GM19372 (cell line): ENCODE data around the gene ZNG1C.
"Not testable (repeated sequence)": the region's sequence is repeated elsewhere in the genome, so short reads cannot be mapped to it uniquely, and the experiment has no call there.

Experiments used
- ATAC-seq: cut with Tn5 transposase; IDR thresholded peaks from one replicate; pipeline ENCODE4 v1.9.1; 2021; ENCODE audit warnings: mild to moderate bottlenecking, low read depth, moderate library complexity; ENCODE audit not compliant: unreplicated experiment

The ZNG1C gene

GRCh38 chr9:68342265-68343025, 100.7 kb downstream of the ZNG1C start:
- ATAC-seq = peak; percentile 94

GRCh38 chr9:68343242-68343641, 101.5 kb downstream of the ZNG1C start:
- not testable (repeated sequence) for ATAC-seq

GRCh38 chr9:68343992-68344391, 102.2 kb downstream of the ZNG1C start:
- not testable (repeated sequence) for ATAC-seq
